ENCODE measurements around the gene OGDH. TPM values are rescaled to one million over a fixed set of nuclear protein-coding genes. Genes with fewer than 3 reads are reported as not detected.

The OGDH gene
- total RNA-seq, 1 donor from 2014 or later, result 136 TPM

- intact Hi-C loops (cut with micrococcal nuclease), result loop anchor here (1.0 kb wide), 2 partner anchors 10 to 21 kb away; no protein-coding TSS in a partner anchor
Measured at GRCh38 chr7:44617225-44617890, 10.9 kb downstream of the OGDH start.

- intact Hi-C loops (cut with micrococcal nuclease), result no loop called here
Measured at GRCh38 chr7:44618045-44618444, 11.6 kb downstream of the OGDH start.

- intact Hi-C loops (cut with micrococcal nuclease), result no loop called here
Measured at GRCh38 chr7:44618753-44619152, 12.3 kb downstream of the OGDH start.

- intact Hi-C loops (cut with micrococcal nuclease), result no loop called here
Measured at GRCh38 chr7:44621034-44621749, 14.8 kb downstream of the OGDH start.

- intact Hi-C loops (cut with micrococcal nuclease), result loop anchor here (1.0 to 2.0 kb wide), 3 partner anchors 10 to 17 kb away; partner anchors contain the start of gene OGDH
Measured at GRCh38 chr7:44621750-44622103, 15.3 kb downstream of the OGDH start.

- intact Hi-C loops (cut with micrococcal nuclease), result loop anchor here (1.0 to 2.0 kb wide), 3 partner anchors 9 to 16 kb away; partner anchors contain the start of gene OGDH
Measured at GRCh38 chr7:44622342-44623151, 16.1 kb downstream of the OGDH start.

GRCh38 chr7:44624318-44624717 is 17.9 kb downstream of the OGDH start:
- intact Hi-C loops (cut with micrococcal nuclease), result no loop called here

- intact Hi-C loops (cut with micrococcal nuclease), result no loop called here
Measured at GRCh38 chr7:44625526-44626471, 19.4 kb downstream of the OGDH start.

- intact Hi-C loops (cut with micrococcal nuclease), result no loop called here
Measured at GRCh38 chr7:44626620-44627019, 20.2 kb downstream of the OGDH start.

- intact Hi-C loops (cut with micrococcal nuclease), result no loop called here
Measured at GRCh38 chr7:44629829-44630522, 23.5 kb downstream of the OGDH start.

GRCh38 chr7:44630792-44631457 is 24.5 kb downstream of the OGDH start:
- intact Hi-C loops (cut with micrococcal nuclease), result loop anchor here (1.0 kb wide), 2 partner anchors 8 to 9 kb away; no protein-coding TSS in a partner anchor

- intact Hi-C loops (cut with micrococcal nuclease), result loop anchor here (1.0 kb wide), 2 partner anchors 8 to 9 kb away; no protein-coding TSS in a partner anchor
Measured at GRCh38 chr7:44631458-44632115, 25.2 kb downstream of the OGDH start.

GRCh38 chr7:44632196-44632595 is 25.8 kb downstream of the OGDH start:
- intact Hi-C loops (cut with micrococcal nuclease), result no loop called here

- intact Hi-C loops (cut with micrococcal nuclease), result no loop called here
Measured at GRCh38 chr7:44633254-44634186, 27.1 kb downstream of the OGDH start.

- intact Hi-C loops (cut with micrococcal nuclease), result no loop called here
Measured at GRCh38 chr7:44634187-44634838, 27.9 kb downstream of the OGDH start.

- intact Hi-C loops (cut with micrococcal nuclease), result no loop called here
Measured at GRCh38 chr7:44634839-44635591, 28.6 kb downstream of the OGDH start.
